SK-N-MC (cell line): Measurements from ENCODE around the gene TMEM86A.
A peak's percentile ranks its signal among the peaks of the same experiment; 100 is the strongest.

Source experiments
- DNase-seq: peaks from one replicate; pipeline ENCODE4 v3.0.0-alpha.2; 2011; ENCODE audit warnings: low read depth, low spot score
- H3K27ac ChIP-seq: fragments of 200-600 bp; sonication (generic); 2 replicates; pipeline ENCODE4 v1.5.1; 2016; ENCODE audit warnings: mixed run types
- H3K36me3 ChIP-seq: fragments of 200-600 bp; sonication (generic); 2 replicates; pipeline ENCODE4 v1.6.1; 2017; ENCODE audit warnings: antibody characterized with exemption, low read length, mixed read lengths; ENCODE audit not compliant: insufficient read depth
- H3K4me3 ChIP-seq: fragments of 200-600 bp; sonication (generic); 2 replicates; pipeline ENCODE4 v1.5.1; 2016
- H3K9ac ChIP-seq: fragments of 200-600 bp; sonication (generic); 2 replicates; pipeline ENCODE4 v1.8.0; 2017; ENCODE audit warnings: mixed run types, mixed read lengths; ENCODE audit not compliant: insufficient read length
- H3K9me3 ChIP-seq: fragments of 200-600 bp; sonication (generic); 2 replicates; pipeline ENCODE4 v1.6.1; 2017; ENCODE audit warnings: low read depth, mild to moderate bottlenecking, antibody characterized with exemption, low read length, moderate library complexity, mixed read lengths
- EZH2 ChIP-seq: fragments of 200-600 bp; sonication (generic); IDR thresholded peaks from one replicate; pipeline ENCODE4 v1.6.1; 2017; ENCODE audit warnings: antibody characterized with exemption
- FOXP2 ChIP-seq: optimal IDR thresholded peaks from 2 replicates; pipeline ENCODE3; 2011; ENCODE audit warnings: mild to moderate bottlenecking, moderate library complexity; ENCODE audit not compliant: insufficient read depth; ENCODE audit errors: extremely low read length, control extremely low read depth
- POLR2AphosphoS5 ChIP-seq: IDR thresholded peaks from 2 replicates; pipeline ENCODE4 v1.6.1; 2012; ENCODE audit warnings: mild to moderate bottlenecking, low read depth, low read length, borderline replicate concordance

The TMEM86A gene

GRCh38 chr11:18713646-18714442 lies 15.3 kb downstream of the TMEM86A start:
- TF ChIP-seq POLR2AphosphoS5 = no peak
- TF ChIP-seq EZH2 = no peak
- no peak for TF ChIP-seq FOXP2
- no peak overlapping the region for H3K9ac ChIP-seq
- no peak overlapping the region for H3K27ac ChIP-seq
- DNase-seq = no peak
- H3K4me3 ChIP-seq = no peak overlapping the region
- H3K36me3 ChIP-seq = no peaks in the 10 kb centered on the region
- H3K9me3 ChIP-seq = no peaks in the 10 kb centered on the region

- Histone ChIP-seq H3K9ac (no peak overlapping the region), H3K36me3 (no peaks in the 10 kb centered on the region), H3K27ac (no peak overlapping the region), H3K4me3 (no peak overlapping the region), H3K9me3 (no peaks in the 10 kb centered on the region)
- no peak for DNase-seq
- TF ChIP-seq POLR2AphosphoS5 (no peak), FOXP2 (no peak), EZH2 (no peak)
Observed at GRCh38 chr11:18714443-18714780, 15.8 kb downstream of the TMEM86A start.

- no peak overlapping the region for H3K9ac ChIP-seq
- no peak for DNase-seq
- no peak overlapping the region for H3K4me3 ChIP-seq
- H3K9me3 ChIP-seq = no peaks in the 10 kb centered on the region
- no peaks in the 10 kb centered on the region for H3K36me3 ChIP-seq
- no peak for TF ChIP-seq FOXP2
- TF ChIP-seq EZH2 = no peak
- TF ChIP-seq POLR2AphosphoS5 = no peak
- H3K27ac ChIP-seq = no peak overlapping the region
Observed at GRCh38 chr11:18715476-18715875, 16.9 kb downstream of the TMEM86A start.

- Histone ChIP-seq H3K27ac (no peak overlapping the region), H3K36me3 (no peaks in the 10 kb centered on the region), H3K4me3 (peak overlapping the region; percentile 83; the same call in 1 of the 2 replicates), H3K9me3 (no peaks in the 10 kb centered on the region), H3K9ac (no peak overlapping the region)
- TF ChIP-seq FOXP2 (no peak), EZH2 (no peak), POLR2AphosphoS5 (no peak)
- DNase-seq = no peak
Observed at GRCh38 chr11:18720091-18720807, 21.7 kb downstream of the TMEM86A start.

- H3K27ac ChIP-seq = no peak overlapping the region
- DNase-seq = no peak
- no peaks in the 10 kb centered on the region for H3K9me3 ChIP-seq
- H3K4me3 ChIP-seq = peak overlapping the region; percentile 83
- H3K9ac ChIP-seq = peak overlapping the region; percentile 29
- TF ChIP-seq POLR2AphosphoS5 (0 out of 2 replicates have a peak, but pooled peaks have one; percentile 26), FOXP2 (no peak)
- H3K36me3 ChIP-seq = no peaks in the 10 kb centered on the region
Observed at GRCh38 chr11:18720808-18721560, 22.4 kb downstream of the TMEM86A start.

GRCh38 chr11:18721561-18722292 lies 23.1 kb downstream of the TMEM86A start:
- Histone ChIP-seq H3K4me3 (peak overlapping the region; percentile 83), H3K36me3 (no peaks in the 10 kb centered on the region), H3K27ac (no peak overlapping the region), H3K9me3 (no peaks in the 10 kb centered on the region), H3K9ac (peak overlapping the region; percentile 29)
- TF ChIP-seq EZH2 = no peak
- no peak for TF ChIP-seq FOXP2
- TF ChIP-seq POLR2AphosphoS5 = no peak
- no peak for DNase-seq

- no peak overlapping the region for H3K27ac ChIP-seq
- no peaks in the 10 kb centered on the region for H3K9me3 ChIP-seq
- no peak overlapping the region for H3K9ac ChIP-seq
- H3K36me3 ChIP-seq = no peaks in the 10 kb centered on the region
- no peak for TF ChIP-seq POLR2AphosphoS5
- no peak for TF ChIP-seq EZH2
- H3K4me3 ChIP-seq = no peak overlapping the region
- DNase-seq = no peak
Observed at GRCh38 chr11:18722293-18722637, 23.7 kb downstream of the TMEM86A start.

- TF ChIP-seq FOXP2 = no peak
- no peak for TF ChIP-seq EZH2
- Histone ChIP-seq H3K4me3 (no peak overlapping the region), H3K9ac (no peak overlapping the region), H3K27ac (no peak overlapping the region), H3K9me3 (no peaks in the 10 kb centered on the region), H3K36me3 (no peaks in the 10 kb centered on the region)
- DNase-seq = no peak
Observed at GRCh38 chr11:18723991-18724390, 25.4 kb downstream of the TMEM86A start.
